Heart right ventricle (tissue), 16 donors: ENCODE measurements around the gene CFAP61. TPM values are rescaled to one million over a fixed set of nuclear protein-coding genes. Genes with fewer than 3 reads are reported as not detected.
A peak's percentile ranks its signal among the peaks of the same experiment; 100 is the strongest.

Source experiments
- ATAC-seq, 8 donors: fragments of 200-7000 bp; cut with Tn5 transposase; one replicate each; pipeline ENCODE4 v1.9.1; 2020; ENCODE audit warnings: mild to moderate bottlenecking in 8 of 8, moderate library complexity in 8 of 8, moderate number of reproducible peaks in 1 of 8
- DNase-seq, 2 donors: peaks; one replicate each; pipeline ENCODE4 v3.0.0-alpha.2; 2020
- H3K27ac ChIP-seq, 10 donors: fragments of 200-600 bp; sonication (generic) in 2 of 10; one replicate each; pipeline versions ENCODE4 v1.5.0 to v1.8.0; 2020 to 2022; ENCODE audit warnings: mild to moderate bottlenecking in 3 of 10
- H3K27me3 ChIP-seq, 7 donors: fragments of 200-600 bp; one replicate each; pipeline ENCODE4 v1.8.0; 2021 to 2022; ENCODE audit warnings: mild to moderate bottlenecking in 2 of 7
- H3K36me3 ChIP-seq, 9 donors: fragments of 200-600 bp; sonication (generic) in 1 of 9; one replicate each; pipeline versions ENCODE4 v1.5.0 to v1.8.0; 2020 to 2022; ENCODE audit warnings: mild to moderate bottlenecking in 2 of 9
- H3K4me1 ChIP-seq, 9 donors: fragments of 200-600 bp; sonication (generic) in 1 of 9; one replicate each; pipeline versions ENCODE4 v1.5.0 to v1.8.0; 2020 to 2022; ENCODE audit warnings: mild to moderate bottlenecking in 4 of 9
- H3K4me3 ChIP-seq, 10 donors: fragments of 200-600 bp; sonication (generic) in 2 of 10; one replicate each; pipeline versions ENCODE4 v1.5.0 to v1.8.0; 2020 to 2022; ENCODE audit warnings: mild to moderate bottlenecking in 7 of 10, moderate library complexity in 2 of 10
- H3K9me3 ChIP-seq, 11 donors: fragments of 200-600 bp in 10 of 11; sonication (generic) in 2 of 11; one replicate each; pipeline versions ENCODE4 v1.5.0 to v1.8.0; 2013 to 2022; ENCODE audit warnings: mild to moderate bottlenecking in 2 of 11, control low read depth in 1 of 11, moderate library complexity in 1 of 11
- CTCF ChIP-seq, 9 donors: fragments of 200-600 bp; sonication (generic) in 2 of 9; IDR thresholded peaks; one replicate each; pipeline versions ENCODE4 v1.5.0 to v1.8.0; 2021 to 2022; ENCODE audit warnings: antibody characterized with exemption in 9 of 9, mild to moderate bottlenecking in 5 of 9, moderate library complexity in 1 of 9
- WGBS, 2 donors: extraction: QIAGEN DNeasy Blood & Tissue Kit; methylation state at CpG; one replicate each; pipeline ENCODE4 v1.1.7; 2013; ENCODE audit warnings: inconsistent platforms in 1 of 2; 5-methylcytosine and 5-hydroxymethylcytosine counted together
- intact Hi-C, 10 donors: fragments of 100-400 bp; cut with DNase I; formaldehyde crosslinking; loops; one replicate each; pipeline versions ENCODE4 v1.11.1 to v1.14.2; 2022
- polyA plus RNA-seq, 2 donors: library from polyadenylated mRNA; stranded (reverse); fragments of 200-250 nt; gene quantifications; one replicate each; pipeline ENCODE4 v1.2.3, GENCODE V29; 2013
- total RNA-seq, 10 donors: library from RNA; stranded (reverse); fragmentation: NEBNext Ultra II Directional in 3 of 10; extraction: Animal tissue kit (Norgen Biotek cat#: 25700) in 3 of 10; gene quantifications; one replicate each; pipeline versions ENCODE4 v1.2.1 to v1.2.4, GENCODE V29; 2021 to 2023
- donor health status: Arrhythmogenic right ventricular cardiomyopathy.
- donor health status: ischemic (EF 13 %, LVEDD 7.1; RV severe dilation, severe dysfunction).
- donor health status: healthy with polysubstance abuse.
- donor health status: DM: no; HTN: yes; CAD: no.
- donor health status: DM: no; HTN: no; CAD: no.
- donor health status: ischemic (EF 25% LVEDD 6.9; RV normal size, moderate dysfunction).
- donor health status: ischemic (EF 25% LVEDD 5.7; RV mildly dilated, moderate dysfunction).
- donor health status: healthy.
- donor health status: DM: yes; HTN: yes; CAD: no.
- donor health status: Ischemic cardiomyopathy.
- donor health status: ischemic (EF 35%, LVEDD 5.7; RV mildly dilated, moderate dysfunction).
- donor health status: nonischemic (EF 11% LVEDD 7.7; RV severe dilation, severe dysfunction).
- donor health status: DM: yes; HTN: yes; CAD: no.
- donor health status: PGD.
- donor health status: ischemic (EF 29% LVEDD 5.4; RV normal size, mild dysfunction).
- donor health status: nonischemic (EF 23%, LVEDD 6.1; RV moderate dilation, normal function).

CFAP61 gene
- total and polyA plus RNA-seq, 12 donors, result 8.2 to 140 (median 60.6) TPM

DNA sequence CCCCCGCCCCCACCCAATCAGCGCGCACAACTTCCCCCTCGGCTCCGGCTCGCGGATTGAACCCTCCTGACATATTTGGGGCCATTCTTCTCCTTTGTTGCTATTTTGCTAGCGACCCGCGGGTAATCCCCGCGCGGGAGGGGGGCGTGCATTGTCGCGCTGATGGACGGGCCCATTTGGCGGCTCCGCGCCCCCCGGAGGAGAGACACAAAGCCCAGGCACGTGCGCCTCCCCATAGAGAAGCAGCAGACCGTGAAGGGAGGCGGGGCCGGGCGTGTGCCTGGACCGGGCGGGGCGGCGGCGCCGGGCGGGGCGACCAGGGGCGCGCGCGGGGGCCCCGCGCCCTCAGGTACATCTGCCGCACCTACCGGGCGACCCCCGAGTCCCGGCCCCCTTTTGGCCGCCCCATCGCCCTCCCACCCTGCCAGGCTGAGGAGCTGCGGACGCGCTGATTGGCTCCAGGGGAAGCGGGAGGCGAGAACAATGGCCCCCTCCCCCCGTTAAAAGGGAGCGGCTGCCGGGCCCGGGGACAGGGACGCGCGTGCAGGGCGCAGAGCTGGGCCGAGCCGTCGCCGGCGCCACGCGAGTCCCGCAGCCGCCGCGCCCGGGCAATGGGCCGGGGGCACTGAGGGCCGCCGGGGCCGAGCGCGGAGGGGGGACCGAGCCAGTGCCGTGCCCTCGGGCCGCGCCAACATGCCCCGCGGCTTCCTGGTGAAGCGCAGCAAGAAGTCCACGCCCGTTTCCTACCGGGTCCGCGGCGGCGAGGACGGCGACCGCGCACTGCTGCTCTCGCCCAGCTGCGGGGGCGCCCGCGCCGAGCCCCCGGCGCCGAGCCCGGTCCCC is 315.5 kb downstream of the CFAP61 start, which contains the start of gene INSM1:
Gene INSM1, plus strand, starts transcription at position 530 of the 843 bp plus-strand sequence. Its CDS starts 164 bp downstream, at position 694.
- Histone ChIP-seq H3K4me3 (peak within 1 kb of the TSS in 9 of 10 donors; percentile 16 to 36 (median 28)), H3K27ac (no peak within 1 kb of the TSS), H3K36me3 (no peaks in the 10 kb centered on the region), H3K4me1 (peaks cover 3 to 41% (median 25%) of the 10 kb centered on the region in 9 donors), H3K27me3 (peaks cover 44 to 99% (median 91%) of the 10 kb centered on the region in 7 donors), H3K9me3 (no peaks in the 10 kb centered on the region)
- intact Hi-C loops, result loop anchor here in 1 of 10 donors (10.0 kb wide), 1 partner anchor 197 kb away; no protein-coding TSS in a partner anchor
- no peak for ATAC-seq
- no peak for TF ChIP-seq CTCF (IDR thresholded peaks at IDR 0.05)
- no peak for DNase-seq
- WGBS, 2 donors, result 2% methylated on average over 76 to 108 of the region's 108 CpGs

GRCh38 chr20:20368418-20369249 is 316.3 kb downstream of the CFAP61 start:
- DNase-seq (no peak), ATAC-seq (peak in 1 of 8 donors; percentile 28)
- WGBS, 2 donors, result 0 to 1% methylated on average over 90 to 129 of the region's 130 CpGs
- no peaks in the 10 kb centered on the region for H3K9me3 ChIP-seq
- no peak for TF ChIP-seq CTCF (IDR thresholded peaks at IDR 0.05)
- H3K27me3 ChIP-seq, result peaks cover 44 to 99% (median 94%) of the 10 kb centered on the region in 7 donors
- H3K4me3 ChIP-seq, result peak overlapping the region in 9 of 10 donors; percentile 16 to 36 (median 28)
- no peak overlapping the region for H3K27ac ChIP-seq
- H3K36me3 ChIP-seq, result no peaks in the 10 kb centered on the region
- peaks cover 3 to 39% (median 22%) of the 10 kb centered on the region in 9 donors for H3K4me1 ChIP-seq
- intact Hi-C loops, result loop anchor here in 1 of 10 donors (10.0 kb wide), 1 partner anchor 196 kb away; no protein-coding TSS in a partner anchor

DNA sequence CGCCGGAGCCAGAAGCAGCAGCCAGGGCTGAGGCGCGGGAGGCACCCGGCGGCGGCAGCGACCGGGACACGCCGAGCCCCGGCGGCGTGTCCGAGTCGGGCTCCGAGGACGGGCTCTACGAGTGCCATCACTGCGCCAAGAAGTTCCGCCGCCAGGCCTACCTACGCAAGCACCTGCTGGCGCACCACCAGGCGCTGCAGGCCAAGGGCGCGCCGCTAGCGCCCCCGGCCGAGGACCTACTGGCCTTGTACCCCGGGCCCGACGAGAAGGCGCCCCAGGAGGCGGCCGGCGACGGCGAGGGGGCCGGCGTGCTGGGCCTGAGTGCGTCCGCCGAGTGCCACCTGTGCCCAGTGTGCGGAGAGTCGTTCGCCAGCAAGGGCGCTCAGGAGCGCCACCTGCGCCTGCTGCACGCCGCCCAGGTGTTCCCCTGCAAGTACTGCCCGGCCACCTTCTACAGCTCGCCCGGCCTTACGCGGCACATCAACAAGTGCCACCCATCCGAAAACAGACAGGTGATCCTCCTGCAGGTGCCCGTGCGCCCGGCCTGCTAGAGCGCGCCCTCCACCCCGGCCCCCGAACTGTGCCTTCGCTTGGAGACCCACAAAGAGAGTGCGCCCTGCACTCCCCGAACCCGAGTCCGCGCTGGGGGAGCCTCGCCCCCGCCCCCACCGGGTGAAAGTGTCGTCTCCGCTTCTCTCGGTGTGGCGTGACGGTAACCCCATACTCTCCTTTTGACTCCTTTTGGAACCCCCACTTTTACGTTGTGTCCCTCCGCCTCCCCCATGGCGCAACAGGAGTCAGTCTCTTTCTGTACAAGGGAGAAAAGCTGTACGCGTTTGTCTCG is 317.1 kb downstream of the CFAP61 start:
- Histone ChIP-seq H3K27me3 (peaks cover 40 to 99% (median 94%) of the 10 kb centered on the region in 7 donors), H3K27ac (no peak overlapping the region)
- no peak for TF ChIP-seq CTCF (IDR thresholded peaks at IDR 0.05)

More for the DNA sequence above, 317.1 kb downstream of the CFAP61 start:
- intact Hi-C loops, result loop anchor here in 1 of 10 donors (10.0 kb wide), 1 partner anchor 195 kb away; no protein-coding TSS in a partner anchor
- H3K4me3 ChIP-seq, result peak overlapping the region in 9 of 10 donors; percentile 9 to 36 (median 25)
- H3K36me3 ChIP-seq, result no peaks in the 10 kb centered on the region
- H3K4me1 ChIP-seq, result peaks cover 3 to 30% (median 14%) of the 10 kb centered on the region in 9 donors
- WGBS, 2 donors, result 1 to 2% methylated on average over 79 to 86 of the region's 86 CpGs
- no peak for DNase-seq
- ATAC-seq, result peak in 2 of 8 donors; percentile 16 to 43
- no peaks in the 10 kb centered on the region for H3K9me3 ChIP-seq
